Muscle layer of colon (tissue), 2 donors: ENCODE results near the gene PEX7.
"Not testable (repeated sequence)": the region's sequence is repeated elsewhere in the genome, so short reads cannot be mapped to it uniquely, and the experiment has no call there.

ENCODE experiments used
- H3K27ac ChIP-seq: one replicate; pipeline ENCODE4 v1.7.0; 2013; ENCODE audit warnings: low read depth, mild to moderate bottlenecking, low read length, moderate library complexity
- H3K27me3 ChIP-seq, 2 donors: one replicate each; pipeline ENCODE4 v1.7.0; 2013; ENCODE audit warnings: low read length in 2 of 2, mild to moderate bottlenecking in 2 of 2; ENCODE audit not compliant: insufficient read depth in 2 of 2, control insufficient read depth in 1 of 2
- H3K36me3 ChIP-seq: one replicate; pipeline ENCODE4 v1.7.0; 2013; ENCODE audit warnings: mild to moderate bottlenecking, low read length; ENCODE audit not compliant: insufficient read depth
- H3K4me1 ChIP-seq: one replicate; pipeline ENCODE4 v1.7.0; 2013; ENCODE audit warnings: mild to moderate bottlenecking, low read length; ENCODE audit not compliant: insufficient read depth
- H3K4me3 ChIP-seq, 2 donors: one replicate each; pipeline ENCODE4 v1.7.0; 2013; ENCODE audit warnings: low read length in 2 of 2, low read depth in 1 of 2, mild to moderate bottlenecking in 1 of 2, moderate library complexity in 1 of 2
- H3K9ac ChIP-seq: one replicate; pipeline ENCODE4 v1.7.0; 2013; ENCODE audit warnings: low read length
- H3K9me3 ChIP-seq: one replicate; pipeline ENCODE4 v1.7.0; 2013; ENCODE audit warnings: mild to moderate bottlenecking, low read length
- donor health status: abdominal sarcoma.
- donor health status: Adenocarcinoma of cecum.

The PEX7 gene

DNA sequence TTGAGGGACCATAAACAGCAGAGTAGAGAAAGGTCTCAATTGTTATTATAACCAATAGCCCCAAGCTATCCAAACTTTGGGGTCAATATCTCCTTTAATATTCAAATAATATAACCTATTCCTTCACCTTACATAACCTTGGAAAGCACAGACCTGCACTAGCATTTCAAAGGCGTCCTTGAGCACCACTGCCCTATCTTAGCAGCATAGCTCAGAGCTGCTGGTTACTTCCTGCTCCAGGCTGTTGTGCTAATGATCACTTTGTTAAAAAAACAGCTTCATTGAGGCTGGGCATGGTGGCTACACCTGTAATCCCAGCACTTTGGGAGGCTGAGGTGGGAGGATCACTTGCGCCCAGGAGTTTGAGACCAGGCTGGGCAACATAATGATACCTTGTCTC is 110.2 kb downstream of the PEX7 start:
- no peaks in the 10 kb centered on the region for H3K9me3 ChIP-seq
- H3K4me1 ChIP-seq = no peaks in the 10 kb centered on the region
- H3K27ac ChIP-seq = no peak overlapping the region
- no peak overlapping the region for H3K9ac ChIP-seq
- H3K27me3 ChIP-seq = no peaks in the 10 kb centered on the region
- no peak overlapping the region for H3K4me3 ChIP-seq
- H3K36me3 ChIP-seq = no peaks in the 10 kb centered on the region

DNA sequence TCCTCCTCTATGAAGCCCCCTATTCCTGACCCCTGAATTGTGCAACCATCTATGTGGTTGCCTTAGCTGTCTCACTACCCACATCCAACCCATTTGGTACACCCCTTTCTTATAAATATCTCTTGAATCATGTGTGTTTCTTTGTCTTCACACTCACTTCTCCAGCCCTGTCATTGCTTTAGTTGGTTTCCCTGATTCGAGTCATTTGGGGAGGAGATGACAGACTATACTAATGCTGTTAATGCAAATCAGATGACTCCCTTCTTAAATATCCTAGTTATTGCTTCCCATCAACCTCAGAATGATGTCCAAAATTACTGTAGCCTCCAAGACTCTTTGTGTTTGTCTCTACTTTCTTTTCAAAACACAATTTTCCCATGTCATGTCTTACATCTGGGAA is 122.7 kb downstream of the PEX7 start:
- Histone ChIP-seq H3K4me1 (no peaks in the 10 kb centered on the region), H3K9me3 (no peaks in the 10 kb centered on the region), H3K27me3 (no peaks in the 10 kb centered on the region), H3K36me3 (no peaks in the 10 kb centered on the region), H3K27ac (no peak overlapping the region), H3K4me3 (no peak overlapping the region), H3K9ac (no peak overlapping the region)

DNA sequence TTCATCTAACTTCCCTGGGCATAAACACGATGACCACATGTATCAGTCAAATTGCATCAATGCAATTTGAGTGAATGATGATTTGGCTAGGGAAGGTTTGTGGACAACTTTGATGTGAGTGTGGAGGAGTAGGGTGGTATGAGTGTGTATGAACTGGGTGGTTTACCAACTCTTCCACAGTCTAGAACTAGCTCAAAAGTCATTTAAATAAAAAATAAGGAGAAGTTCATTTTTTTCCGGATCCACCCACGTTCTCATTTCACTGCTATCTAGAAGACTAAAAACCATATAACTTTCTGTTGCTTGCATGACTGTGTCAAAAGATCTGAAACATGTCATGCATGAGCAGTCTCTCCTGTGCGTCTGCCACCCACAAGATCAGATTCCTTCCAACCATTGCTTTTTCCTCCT is 123.3 kb downstream of the PEX7 start:
- no peaks in the 10 kb centered on the region for H3K27me3 ChIP-seq
- H3K9ac ChIP-seq = no peak overlapping the region

GRCh38 chr6:136947037-136947436 is 124.6 kb downstream of the PEX7 start:
- H3K9ac ChIP-seq = no peak overlapping the region
- no peaks in the 10 kb centered on the region for H3K9me3 ChIP-seq
- H3K36me3 ChIP-seq = no peaks in the 10 kb centered on the region
- H3K4me3 ChIP-seq = no peak overlapping the region
- H3K27ac ChIP-seq = no peak overlapping the region
- no peaks in the 10 kb centered on the region for H3K4me1 ChIP-seq
- no peaks in the 10 kb centered on the region for H3K27me3 ChIP-seq

More for the DNA sequence above, 123.3 kb downstream of the PEX7 start:
- Histone ChIP-seq H3K27ac (no peak overlapping the region), H3K4me3 (no peak overlapping the region), H3K9me3 (no peaks in the 10 kb centered on the region), H3K4me1 (no peaks in the 10 kb centered on the region), H3K36me3 (no peaks in the 10 kb centered on the region)

GRCh38 chr6:136949957-136950356 is 127.6 kb downstream of the PEX7 start:
- not testable (repeated sequence) for H3K27ac ChIP-seq, H3K9ac ChIP-seq, H3K4me1 ChIP-seq, H3K27me3 ChIP-seq, H3K4me3 ChIP-seq, H3K9me3 ChIP-seq, H3K36me3 ChIP-seq

DNA sequence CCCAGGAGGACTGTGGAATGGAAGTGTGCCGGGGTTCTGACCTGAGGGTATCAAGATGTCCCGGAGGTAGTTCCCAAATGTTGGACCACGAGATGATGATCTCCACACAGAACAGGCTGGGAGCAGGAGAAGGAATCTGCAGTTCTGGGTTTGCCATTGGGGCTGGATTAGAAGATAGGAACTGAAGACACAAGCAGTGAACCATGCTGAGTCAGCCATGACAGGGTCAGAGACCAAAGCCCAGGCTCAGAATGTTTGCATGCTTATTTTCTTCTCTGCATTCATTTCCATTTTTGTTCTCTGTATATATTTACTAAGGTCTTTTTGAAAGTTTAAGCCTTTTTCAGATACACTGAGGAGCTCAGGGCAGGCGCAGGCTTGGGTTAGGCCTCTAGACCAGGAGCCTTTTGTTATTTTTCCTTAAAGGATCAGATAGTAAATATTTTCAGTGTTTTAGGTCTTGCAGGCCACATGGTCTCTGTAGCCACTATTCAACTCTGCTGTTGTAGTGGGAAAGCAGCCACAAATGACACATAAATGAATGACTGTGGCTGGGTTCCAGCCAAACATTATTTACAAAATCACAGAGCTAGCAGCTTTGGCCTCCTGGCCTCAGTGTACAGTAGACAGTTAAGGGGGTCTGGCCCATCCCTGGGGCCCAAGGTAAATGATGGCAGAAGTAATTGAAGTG is 128.2 kb downstream of the PEX7 start:
- no peaks in the 10 kb centered on the region for H3K9me3 ChIP-seq
- H3K9ac ChIP-seq = no peak overlapping the region
- H3K36me3 ChIP-seq = no peaks in the 10 kb centered on the region
- no peaks in the 10 kb centered on the region for H3K4me1 ChIP-seq
- H3K27ac ChIP-seq = no peak overlapping the region
- H3K27me3 ChIP-seq = no peaks in the 10 kb centered on the region
- no peak overlapping the region for H3K4me3 ChIP-seq

GRCh38 chr6:136952714-136953260 is 130.4 kb downstream of the PEX7 start:
- H3K4me3 ChIP-seq = no peak overlapping the region
- H3K9ac ChIP-seq = no peak overlapping the region
- no peak overlapping the region for H3K27ac ChIP-seq
- H3K36me3 ChIP-seq = no peaks in the 10 kb centered on the region
- H3K9me3 ChIP-seq = no peaks in the 10 kb centered on the region
- H3K4me1 ChIP-seq = no peaks in the 10 kb centered on the region
- no peaks in the 10 kb centered on the region for H3K27me3 ChIP-seq

DNA sequence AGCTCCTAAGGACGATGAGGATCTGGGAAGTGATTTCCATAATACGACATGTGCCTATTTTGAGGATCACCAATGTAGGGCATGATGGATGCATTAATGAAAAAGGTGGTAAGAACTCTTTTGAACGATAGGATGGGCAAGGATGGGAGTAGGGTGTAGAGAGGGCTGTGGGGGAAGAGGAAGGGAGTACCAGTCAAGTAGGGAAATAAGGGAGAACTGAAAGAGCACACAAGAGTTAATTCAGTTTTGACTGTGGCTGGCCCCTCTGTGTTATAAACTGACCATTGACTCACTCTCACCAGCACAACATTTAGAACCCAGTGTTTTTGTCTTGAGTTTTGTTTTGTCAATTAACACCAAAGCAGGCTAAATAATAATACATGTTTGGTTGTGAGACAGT is 132.7 kb downstream of the PEX7 start:
- H3K9me3 ChIP-seq = no peaks in the 10 kb centered on the region
- H3K27ac ChIP-seq = no peak overlapping the region
- no peaks in the 10 kb centered on the region for H3K36me3 ChIP-seq
- no peaks in the 10 kb centered on the region for H3K4me1 ChIP-seq
- H3K4me3 ChIP-seq = no peak overlapping the region
- no peaks in the 10 kb centered on the region for H3K27me3 ChIP-seq
- no peak overlapping the region for H3K9ac ChIP-seq

- H3K4me3 ChIP-seq = no peak overlapping the region
- H3K9me3 ChIP-seq = no peaks in the 10 kb centered on the region
- no peaks in the 10 kb centered on the region for H3K4me1 ChIP-seq
- no peaks in the 10 kb centered on the region for H3K36me3 ChIP-seq
- H3K27ac ChIP-seq = no peak overlapping the region
- no peaks in the 10 kb centered on the region for H3K27me3 ChIP-seq
- no peak overlapping the region for H3K9ac ChIP-seq
Observed at GRCh38 chr6:136956590-136957544, 134.5 kb downstream of the PEX7 start.

DNA sequence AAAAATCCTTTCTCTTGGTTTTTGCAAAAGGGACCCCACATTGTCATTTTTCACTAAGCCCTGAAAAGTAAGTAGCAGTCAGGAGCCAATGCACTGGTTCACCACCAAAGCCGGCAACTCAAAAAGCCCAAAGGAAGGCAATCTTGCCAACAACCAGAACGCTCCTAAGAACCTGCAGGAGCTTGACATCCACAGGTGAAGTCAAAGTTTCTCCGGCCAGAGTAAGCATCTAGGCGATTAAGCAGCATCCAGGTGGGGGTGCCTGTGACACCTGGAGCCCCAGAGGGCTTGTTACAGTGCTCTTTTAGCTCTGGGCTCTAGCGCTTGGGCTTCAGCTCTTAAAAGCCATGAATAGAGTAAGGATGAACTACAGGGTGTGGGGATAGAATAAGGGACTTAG is 135.8 kb downstream of the PEX7 start:
- no peaks in the 10 kb centered on the region for H3K9me3 ChIP-seq
- H3K4me3 ChIP-seq = no peak overlapping the region
- H3K27ac ChIP-seq = no peak overlapping the region
- no peak overlapping the region for H3K9ac ChIP-seq
- no peaks in the 10 kb centered on the region for H3K36me3 ChIP-seq
- H3K4me1 ChIP-seq = no peaks in the 10 kb centered on the region
- H3K27me3 ChIP-seq = no peaks in the 10 kb centered on the region

DNA sequence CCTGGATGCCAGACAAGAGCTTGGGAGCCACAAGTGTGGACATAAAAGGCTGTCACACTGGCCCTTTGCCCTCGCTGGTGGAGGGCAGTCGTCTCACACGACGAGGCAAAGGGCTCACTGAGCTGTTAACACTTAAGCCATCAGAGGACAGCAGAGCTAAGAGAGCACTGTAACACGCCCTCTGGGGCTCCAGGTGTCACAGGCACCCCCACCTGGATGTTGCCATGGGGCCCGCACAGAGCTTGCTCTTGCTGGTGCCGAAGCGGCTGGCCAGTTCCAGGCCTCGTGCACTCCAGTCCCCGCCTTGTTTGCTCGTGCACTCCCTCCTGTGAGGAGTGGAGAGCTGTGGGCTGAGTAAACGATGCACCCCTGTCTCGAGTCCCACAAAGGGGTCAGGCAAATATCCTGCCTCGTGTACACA is 137.1 kb downstream of the PEX7 start:
- no peak overlapping the region for H3K9ac ChIP-seq
- H3K9me3 ChIP-seq = no peaks in the 10 kb centered on the region
- no peaks in the 10 kb centered on the region for H3K36me3 ChIP-seq
- H3K4me3 ChIP-seq = no peak overlapping the region
- no peak overlapping the region for H3K27ac ChIP-seq
- H3K4me1 ChIP-seq = no peaks in the 10 kb centered on the region
- H3K27me3 ChIP-seq = no peaks in the 10 kb centered on the region
